GM19351 (cell line): Measurements from ENCODE around the gene RASSF10.
"Not testable (repeated sequence)": the region's sequence is repeated elsewhere in the genome, so short reads cannot be mapped to it uniquely, and the experiment has no call there.

Experiments
- ATAC-seq: cut with Tn5 transposase; IDR thresholded peaks from one replicate; pipeline ENCODE4 v1.9.1; 2021; ENCODE audit warnings: mild to moderate bottlenecking, moderate library complexity; ENCODE audit not compliant: unreplicated experiment

Gene RASSF10

GRCh38 chr11:13019313-13019712 lies 10.2 kb downstream of the RASSF10 start:
- no peak for ATAC-seq

- no peak for ATAC-seq
These were observed 14.3 kb downstream of the RASSF10 start for GRCh38 chr11:13023423-13023822.

GRCh38 chr11:13026722-13027121 lies 17.6 kb downstream of the RASSF10 start:
- ATAC-seq, result no peak

- no peak for ATAC-seq
These were observed 19.2 kb downstream of the RASSF10 start for GRCh38 chr11:13028322-13028721.

- no peak for ATAC-seq
These were observed 20.8 kb downstream of the RASSF10 start for GRCh38 chr11:13029872-13030271.

GRCh38 chr11:13030857-13031256 lies 21.7 kb downstream of the RASSF10 start:
- no peak for ATAC-seq

- ATAC-seq, result no peak
These were observed 22.2 kb downstream of the RASSF10 start for GRCh38 chr11:13031349-13031748.

- no peak for ATAC-seq
These were observed 24.8 kb downstream of the RASSF10 start for GRCh38 chr11:13033760-13034533.

GRCh38 chr11:13035711-13036110 lies 26.6 kb downstream of the RASSF10 start:
- ATAC-seq, result no peak

GRCh38 chr11:13036235-13036634 lies 27.1 kb downstream of the RASSF10 start:
- ATAC-seq, result no peak

GRCh38 chr11:13038366-13038765 lies 29.2 kb downstream of the RASSF10 start:
- ATAC-seq, result no peak

- no peak for ATAC-seq
These were observed 30.0 kb downstream of the RASSF10 start for GRCh38 chr11:13039126-13039525.

- ATAC-seq, result no peak
These were observed 31.9 kb downstream of the RASSF10 start for GRCh38 chr11:13040969-13041561.

- ATAC-seq, result no peak
These were observed 33.8 kb downstream of the RASSF10 start for GRCh38 chr11:13042873-13043342.

GRCh38 chr11:13043912-13044628 lies 35.0 kb downstream of the RASSF10 start:
- ATAC-seq, result no peak

- ATAC-seq, result not testable (repeated sequence)
These were observed 36.0 kb downstream of the RASSF10 start for GRCh38 chr11:13045089-13045488.

- no peak for ATAC-seq
These were observed 36.6 kb downstream of the RASSF10 start for GRCh38 chr11:13045734-13046133.

GRCh38 chr11:13046637-13047570 lies 37.8 kb downstream of the RASSF10 start:
- ATAC-seq, result no peak

- no peak for ATAC-seq
These were observed 38.8 kb downstream of the RASSF10 start for GRCh38 chr11:13047884-13048283.

- no peak for ATAC-seq
These were observed 42.1 kb downstream of the RASSF10 start for GRCh38 chr11:13051257-13051656.

- no peak for ATAC-seq
These were observed 43.0 kb downstream of the RASSF10 start for GRCh38 chr11:13052130-13052571.
